ENCODE data around the gene DAZL. TPM values are rescaled to one million over a fixed set of nuclear protein-coding genes. Genes with fewer than 3 reads are reported as not detected.

Gene DAZL
- total RNA-seq, 4 donors from 2014 or later, result not detected

GRCh38 chr3:16554126-16554525, 51.1 kb downstream of the DAZL start:
- no peaks in the 10 kb centered on the region for H3K9me3 ChIP-seq
- no peak for TF ChIP-seq CTCF (IDR thresholded peaks at IDR 0.05)
- TF ChIP-seq POLR2A (IDR thresholded peaks at IDR 0.05), result no peak
- no peaks in the 10 kb centered on the region for H3K4me1 ChIP-seq
- H3K36me3 ChIP-seq, result no peaks in the 10 kb centered on the region
- H3K27me3 ChIP-seq, result no peaks in the 10 kb centered on the region
- no peak overlapping the region for H3K27ac ChIP-seq
- no peak overlapping the region for H3K4me3 ChIP-seq
- DNase-seq, result no peak

GRCh38 chr3:16552757-16553156, 52.5 kb downstream of the DAZL start:
- Histone ChIP-seq H3K4me3 (no peak overlapping the region), H3K4me1 (no peaks in the 10 kb centered on the region), H3K36me3 (no peaks in the 10 kb centered on the region), H3K27me3 (no peaks in the 10 kb centered on the region), H3K9me3 (no peaks in the 10 kb centered on the region), H3K27ac (no peak overlapping the region)
- no peak for TF ChIP-seq POLR2A (IDR thresholded peaks at IDR 0.05)
- TF ChIP-seq CTCF (IDR thresholded peaks at IDR 0.05), result no peak
- no peak for DNase-seq

GRCh38 chr3:16551342-16551976, 53.8 kb downstream of the DAZL start:
- H3K36me3 ChIP-seq, result no peaks in the 10 kb centered on the region
- H3K27ac ChIP-seq, result no peak overlapping the region
- no peaks in the 10 kb centered on the region for H3K4me1 ChIP-seq
- no peak overlapping the region for H3K4me3 ChIP-seq
- no peaks in the 10 kb centered on the region for H3K9me3 ChIP-seq
- DNase-seq, result no peak
- no peaks in the 10 kb centered on the region for H3K27me3 ChIP-seq
- TF ChIP-seq CTCF (IDR thresholded peaks at IDR 0.05) (no peak), POLR2A (IDR thresholded peaks at IDR 0.05) (no peak)

GRCh38 chr3:16550676-16551341, 54.4 kb downstream of the DAZL start:
- Histone ChIP-seq H3K4me3 (no peak overlapping the region), H3K9me3 (no peaks in the 10 kb centered on the region), H3K27ac (no peak overlapping the region), H3K36me3 (no peaks in the 10 kb centered on the region), H3K4me1 (no peaks in the 10 kb centered on the region), H3K27me3 (no peaks in the 10 kb centered on the region)
- TF ChIP-seq POLR2A (IDR thresholded peaks at IDR 0.05), result no peak
- TF ChIP-seq CTCF (IDR thresholded peaks at IDR 0.05), result peak; percentile 75 to 93 (median 86)
- DNase-seq, result peak in 2 of 3 donors; percentile 63 to 85

GRCh38 chr3:16550305-16550675, 54.9 kb downstream of the DAZL start:
- no peak for TF ChIP-seq CTCF (IDR thresholded peaks at IDR 0.05)
- TF ChIP-seq POLR2A (IDR thresholded peaks at IDR 0.05), result no peak
- DNase-seq, result no peak
- H3K9me3 ChIP-seq, result no peaks in the 10 kb centered on the region
- no peak overlapping the region for H3K4me3 ChIP-seq
- no peak overlapping the region for H3K27ac ChIP-seq
- no peaks in the 10 kb centered on the region for H3K4me1 ChIP-seq
- no peaks in the 10 kb centered on the region for H3K36me3 ChIP-seq
- H3K27me3 ChIP-seq, result no peaks in the 10 kb centered on the region

All from Peyer's patch (tissue), 4 donors.